Cardiac septum (tissue), 1 donor: Measurements from ENCODE around the gene PLAGL1. TPM values are rescaled to one million over a fixed set of nuclear protein-coding genes. Genes with fewer than 3 reads are reported as not detected.
"Not testable (repeated sequence)": the region's sequence is repeated elsewhere in the genome, so short reads cannot be mapped to it uniquely, and the experiment has no call there.

Experiments
- DNase-seq: peaks from one replicate; pipeline ENCODE4 v3.0.0-alpha.2; 2020; ENCODE audit warnings: low spot score
- intact Hi-C: fragments of 100-400 bp; cut with DNase I; formaldehyde crosslinking; loops from one replicate; pipeline ENCODE4 v1.14.0; 2022
- total RNA-seq: library from RNA; stranded (reverse); fragmentation: NEBNext Ultra II Directional; extraction: Animal tissue kit (Norgen Biotek cat#: 25700); gene quantifications from one replicate; pipeline ENCODE4 v1.2.1, GENCODE V29; 2021
- donor health status: DM: no; HTN: no; CAD: no.

Gene PLAGL1
- total RNA-seq, 1 donor from 2014 or later: 13.0 TPM

- intact Hi-C loops: loop anchor here (2.0 to 5.0 kb wide), 2 partner anchors 71 to 439 kb away; no protein-coding TSS in a partner anchor
- DNase-seq: peak; percentile 87
Measured at GRCh38 chr6:144013486-144013909, 5.4 kb upstream of the PLAGL1 start.

GRCh38 chr6:144012534-144012933 lies 4.5 kb upstream of the PLAGL1 start:
- intact Hi-C loops: loop anchor here (2.0 to 5.0 kb wide), 2 partner anchors 70 to 438 kb away; no protein-coding TSS in a partner anchor
- DNase-seq: no peak

- not testable (repeated sequence) for DNase-seq
- intact Hi-C loops: loop anchor here (5.0 to 10.0 kb wide), 2 partner anchors 67 to 335 kb away; partner anchors contain the start of gene PHACTR2
Measured at GRCh38 chr6:144009628-144010027, 1.6 kb upstream of the PLAGL1 start.

- no peak for DNase-seq
- intact Hi-C loops: loop anchor here (10.0 kb wide), 1 partner anchor 334 kb away; the partner anchor contains the start of gene PHACTR2
Measured at GRCh38 chr6:144008846-144009245, 787 bp upstream of the PLAGL1 start.

- intact Hi-C loops: loop anchor here (10.0 kb wide), 1 partner anchor 333 kb away; the partner anchor contains the start of gene PHACTR2
- no peak for DNase-seq
Measured at GRCh38 chr6:144007478-144008119, 460 bp downstream of the PLAGL1 start.

- intact Hi-C loops: loop anchor here (10.0 kb wide), 1 partner anchor 332 kb away; the partner anchor contains the start of gene PHACTR2
- no peak for DNase-seq
Measured at GRCh38 chr6:144006736-144007477, 1.2 kb downstream of the PLAGL1 start.

- no peak for DNase-seq
- intact Hi-C loops: no loop called here
Measured at GRCh38 chr6:143999406-143999805, 8.7 kb downstream of the PLAGL1 start.

- intact Hi-C loops: no loop called here
- DNase-seq: no peak
Measured at GRCh38 chr6:143998686-143999085, 9.4 kb downstream of the PLAGL1 start.

GRCh38 chr6:143993965-143994646 lies 14.0 kb downstream of the PLAGL1 start:
- DNase-seq: no peak
- intact Hi-C loops: no loop called here

GRCh38 chr6:143992285-143992684 lies 15.8 kb downstream of the PLAGL1 start:
- intact Hi-C loops: no loop called here
- DNase-seq: no peak

- no peak for DNase-seq
- intact Hi-C loops: no loop called here
Measured at GRCh38 chr6:143986463-143987065, 21.5 kb downstream of the PLAGL1 start.

- DNase-seq: no peak
- intact Hi-C loops: no loop called here
Measured at GRCh38 chr6:143984666-143985065, 23.4 kb downstream of the PLAGL1 start.

- no peak for DNase-seq
- intact Hi-C loops: no loop called here
Measured at GRCh38 chr6:143982968-143983367, 25.1 kb downstream of the PLAGL1 start.

GRCh38 chr6:143980921-143981320 lies 27.1 kb downstream of the PLAGL1 start:
- DNase-seq: no peak
- intact Hi-C loops: no loop called here

GRCh38 chr6:143976806-143977349 lies 31.2 kb downstream of the PLAGL1 start:
- DNase-seq: no peak
- intact Hi-C loops: no loop called here

- DNase-seq: no peak
- intact Hi-C loops: no loop called here
Measured at GRCh38 chr6:143974089-143974488, 34.0 kb downstream of the PLAGL1 start.

- DNase-seq: no peak
- intact Hi-C loops: no loop called here
Measured at GRCh38 chr6:143973097-143973966, 34.7 kb downstream of the PLAGL1 start.

GRCh38 chr6:143971482-143972205 lies 36.4 kb downstream of the PLAGL1 start:
- no peak for DNase-seq
- intact Hi-C loops: no loop called here
